ENCODE results near the gene CCDC134.

CCDC134 gene

GRCh38 chr22:41822317-41823057 is 22.0 kb downstream of the CCDC134 start:
- ChIA-PET POLR2A (no interaction called here), CTCF (interaction anchor here (1.1 to 2.5 kb wide), 7 partner anchors 17 to 125 kb away, joined by 3 to 11 read pairs (median 3); no protein-coding TSS in a partner anchor)
- H3K4me1 ChIP-seq (ENCODE audit: control extremely low read depth in 1 of 4, control insufficient read depth in 4 of 4, insufficient read depth in 4 of 4, low read length in 3 of 4), result peaks cover 0 to 3% (median 0%) of the 10 kb centered on the region in 4 experiments
- peak; percentile 75 to 86 (median 85) for DNase-seq
- WGBS (ENCODE audit: insufficient coverage), result 97% methylated on average over 3 of the region's 3 CpGs
- H3K4me3 ChIP-seq (ENCODE audit: control insufficient read depth in 1 of 7, extremely low read depth in 1 of 7, insufficient read depth in 4 of 7, low read depth in 2 of 7, low read length in 6 of 7), result no peak overlapping the region
- H3K27ac ChIP-seq (ENCODE audit: insufficient read depth in 1 of 2, low read depth in 1 of 2, low read length in 2 of 2, poor library complexity in 1 of 2, severe bottlenecking in 2 of 2), result no peak overlapping the region
- H3K27me3 ChIP-seq (replicated peaks in 2 of 5; ENCODE audit: control insufficient read depth in 4 of 5, insufficient read depth in 5 of 5, low read length in 4 of 5), result no peaks in the 10 kb centered on the region
- H3K36me3 ChIP-seq (ENCODE audit: control insufficient read depth in 4 of 4, insufficient read depth in 4 of 4, low read length in 3 of 4), result peaks cover 6 to 56% (median 38%) of the 10 kb centered on the region in 4 experiments
- no peaks in the 10 kb centered on the region for H3K9me3 ChIP-seq (ENCODE audit: control extremely low read depth in 1 of 5, control insufficient read depth in 4 of 5, insufficient read depth in 2 of 5, low read depth in 1 of 5, low read length in 4 of 5)

- Histone ChIP-seq H3K36me3 (ENCODE audit: control insufficient read depth in 4 of 4, insufficient read depth in 4 of 4, low read length in 3 of 4) (peaks cover 6 to 45% (median 32%) of the 10 kb centered on the region in 4 experiments), H3K4me1 (ENCODE audit: control extremely low read depth in 1 of 4, control insufficient read depth in 4 of 4, insufficient read depth in 4 of 4, low read length in 3 of 4) (peaks cover 0 to 3% (median 0%) of the 10 kb centered on the region in 4 experiments), H3K4me3 (ENCODE audit: control insufficient read depth in 1 of 7, extremely low read depth in 1 of 7, insufficient read depth in 4 of 7, low read depth in 2 of 7, low read length in 6 of 7) (no peak overlapping the region), H3K27ac (ENCODE audit: insufficient read depth in 1 of 2, low read depth in 1 of 2, low read length in 2 of 2, poor library complexity in 1 of 2, severe bottlenecking in 2 of 2) (no peak overlapping the region), H3K9me3 (ENCODE audit: control extremely low read depth in 1 of 5, control insufficient read depth in 4 of 5, insufficient read depth in 2 of 5, low read depth in 1 of 5, low read length in 4 of 5) (no peaks in the 10 kb centered on the region), H3K27me3 (replicated peaks in 2 of 5; ENCODE audit: control insufficient read depth in 4 of 5, insufficient read depth in 5 of 5, low read length in 4 of 5) (no peaks in the 10 kb centered on the region)
- POLR2A ChIA-PET, result interaction anchor here (0.6 kb wide), 1 partner anchor 213 kb away, joined by 4 read pairs; no protein-coding TSS in a partner anchor
- DNase-seq, result no peak
- CTCF ChIA-PET, result interaction anchor here (1.0 kb wide), 1 partner anchor 39 kb away, joined by 4 read pairs; no protein-coding TSS in a partner anchor
- WGBS (ENCODE audit: insufficient coverage), result 97% methylated on average over 5 of the region's 6 CpGs
These were observed 23.3 kb downstream of the CCDC134 start for GRCh38 chr22:41823797-41824196.

- no peak overlapping the region for H3K27ac ChIP-seq (ENCODE audit: insufficient read depth in 1 of 2, low read depth in 1 of 2, low read length in 2 of 2, poor library complexity in 1 of 2, severe bottlenecking in 2 of 2)
- no peak for DNase-seq
- CTCF ChIA-PET, result interaction anchor here (1.0 to 2.0 kb wide), 5 partner anchors 17 to 121 kb away, joined by 3 to 5 read pairs (median 4); partner anchors contain the start of gene CENPM
- no peaks in the 10 kb centered on the region for H3K27me3 ChIP-seq (replicated peaks in 2 of 5; ENCODE audit: control insufficient read depth in 4 of 5, insufficient read depth in 5 of 5, low read length in 4 of 5)
- peaks cover 6 to 35% (median 23%) of the 10 kb centered on the region in 4 experiments for H3K36me3 ChIP-seq (ENCODE audit: control insufficient read depth in 4 of 4, insufficient read depth in 4 of 4, low read length in 3 of 4)
- peaks cover 0 to 13% (median 1%) of the 10 kb centered on the region in 4 experiments for H3K4me1 ChIP-seq (ENCODE audit: control extremely low read depth in 1 of 4, control insufficient read depth in 4 of 4, insufficient read depth in 4 of 4, low read length in 3 of 4)
- 77% methylated on average over 7 of the region's 7 CpGs for WGBS (ENCODE audit: insufficient coverage)
- H3K9me3 ChIP-seq (ENCODE audit: control extremely low read depth in 1 of 5, control insufficient read depth in 4 of 5, insufficient read depth in 2 of 5, low read depth in 1 of 5, low read length in 4 of 5), result no peaks in the 10 kb centered on the region
- POLR2A ChIA-PET, result no interaction called here
- no peak overlapping the region for H3K4me3 ChIP-seq (ENCODE audit: control insufficient read depth in 1 of 7, extremely low read depth in 1 of 7, insufficient read depth in 4 of 7, low read depth in 2 of 7, low read length in 6 of 7)
These were observed 24.9 kb downstream of the CCDC134 start for GRCh38 chr22:41825376-41825775.

GRCh38 chr22:41826021-41826420 is 25.5 kb downstream of the CCDC134 start:
- Histone ChIP-seq H3K4me1 (ENCODE audit: control extremely low read depth in 1 of 4, control insufficient read depth in 4 of 4, insufficient read depth in 4 of 4, low read length in 3 of 4) (peaks cover 0 to 14% (median 1%) of the 10 kb centered on the region in 4 experiments), H3K27ac (ENCODE audit: insufficient read depth in 1 of 2, low read depth in 1 of 2, low read length in 2 of 2, poor library complexity in 1 of 2, severe bottlenecking in 2 of 2) (no peak overlapping the region), H3K27me3 (replicated peaks in 2 of 5; ENCODE audit: control insufficient read depth in 4 of 5, insufficient read depth in 5 of 5, low read length in 4 of 5) (no peaks in the 10 kb centered on the region), H3K36me3 (ENCODE audit: control insufficient read depth in 4 of 4, insufficient read depth in 4 of 4, low read length in 3 of 4) (peaks cover 6 to 35% (median 22%) of the 10 kb centered on the region in 4 experiments), H3K4me3 (ENCODE audit: control insufficient read depth in 1 of 7, extremely low read depth in 1 of 7, insufficient read depth in 4 of 7, low read depth in 2 of 7, low read length in 6 of 7) (no peak overlapping the region), H3K9me3 (ENCODE audit: control extremely low read depth in 1 of 5, control insufficient read depth in 4 of 5, insufficient read depth in 2 of 5, low read depth in 1 of 5, low read length in 4 of 5) (no peaks in the 10 kb centered on the region)
- WGBS (ENCODE audit: insufficient coverage), result 97% methylated on average over 3 of the region's 3 CpGs
- CTCF ChIA-PET, result interaction anchor here (0.8 to 3.8 kb wide), 9 partner anchors 10 to 120 kb away, joined by 3 to 19 read pairs (median 4); partner anchors contain the start of genes CCDC134 and CENPM
- DNase-seq, result no peak
- POLR2A ChIA-PET, result interaction anchor here (1.0 kb wide), 1 partner anchor 26 kb away, joined by 3 read pairs; no protein-coding TSS in a partner anchor

GRCh38 chr22:41826430-41827383 is 26.2 kb downstream of the CCDC134 start:
- peaks cover 0 to 21% (median 7%) of the 10 kb centered on the region in 4 experiments for H3K4me1 ChIP-seq (ENCODE audit: control extremely low read depth in 1 of 4, control insufficient read depth in 4 of 4, insufficient read depth in 4 of 4, low read length in 3 of 4)
- WGBS (ENCODE audit: insufficient coverage), result 98% methylated on average over 10 of the region's 11 CpGs
- CTCF ChIA-PET, result interaction anchor here (0.8 to 3.8 kb wide), 10 partner anchors 9 to 120 kb away, joined by 3 to 19 read pairs (median 4); partner anchors contain the start of genes CCDC134 and CENPM
- no peak overlapping the region for H3K4me3 ChIP-seq (ENCODE audit: control insufficient read depth in 1 of 7, extremely low read depth in 1 of 7, insufficient read depth in 4 of 7, low read depth in 2 of 7, low read length in 6 of 7)
- no peak for DNase-seq
- H3K9me3 ChIP-seq (ENCODE audit: control extremely low read depth in 1 of 5, control insufficient read depth in 4 of 5, insufficient read depth in 2 of 5, low read depth in 1 of 5, low read length in 4 of 5), result no peaks in the 10 kb centered on the region
- H3K27ac ChIP-seq (ENCODE audit: insufficient read depth in 1 of 2, low read depth in 1 of 2, low read length in 2 of 2, poor library complexity in 1 of 2, severe bottlenecking in 2 of 2), result no peak overlapping the region
- POLR2A ChIA-PET, result interaction anchor here (1.0 kb wide), 2 partner anchors 25 to 32 kb away, joined by 3 read pairs; no protein-coding TSS in a partner anchor
- no peaks in the 10 kb centered on the region for H3K27me3 ChIP-seq (replicated peaks in 2 of 5; ENCODE audit: control insufficient read depth in 4 of 5, insufficient read depth in 5 of 5, low read length in 4 of 5)
- peaks cover 6 to 35% (median 22%) of the 10 kb centered on the region in 4 experiments for H3K36me3 ChIP-seq (ENCODE audit: control insufficient read depth in 4 of 4, insufficient read depth in 4 of 4, low read length in 3 of 4)

GRCh38 chr22:41827671-41828070 is 27.2 kb downstream of the CCDC134 start:
- Histone ChIP-seq H3K36me3 (ENCODE audit: control insufficient read depth in 4 of 4, insufficient read depth in 4 of 4, low read length in 3 of 4) (peaks cover 5 to 32% (median 20%) of the 10 kb centered on the region in 4 experiments), H3K4me1 (ENCODE audit: control extremely low read depth in 1 of 4, control insufficient read depth in 4 of 4, insufficient read depth in 4 of 4, low read length in 3 of 4) (peaks cover 5 to 31% (median 14%) of the 10 kb centered on the region in 4 experiments), H3K4me3 (ENCODE audit: control insufficient read depth in 1 of 7, extremely low read depth in 1 of 7, insufficient read depth in 4 of 7, low read depth in 2 of 7, low read length in 6 of 7) (no peak overlapping the region), H3K27me3 (replicated peaks in 2 of 5; ENCODE audit: control insufficient read depth in 4 of 5, insufficient read depth in 5 of 5, low read length in 4 of 5) (no peaks in the 10 kb centered on the region), H3K27ac (ENCODE audit: insufficient read depth in 1 of 2, low read depth in 1 of 2, low read length in 2 of 2, poor library complexity in 1 of 2, severe bottlenecking in 2 of 2) (no peak overlapping the region), H3K9me3 (ENCODE audit: control extremely low read depth in 1 of 5, control insufficient read depth in 4 of 5, insufficient read depth in 2 of 5, low read depth in 1 of 5, low read length in 4 of 5) (no peaks in the 10 kb centered on the region)
- ChIA-PET CTCF (interaction anchor here (0.8 to 3.8 kb wide), 4 partner anchors 12 to 30 kb away, joined by 3 to 19 read pairs (median 5); no protein-coding TSS in a partner anchor), POLR2A (interaction anchor here (0.7 to 1.0 kb wide), 2 partner anchors 32 to 130 kb away, joined by 3 read pairs; no protein-coding TSS in a partner anchor)
- WGBS (ENCODE audit: insufficient coverage), result 97% methylated on average over 6 of the region's 6 CpGs
- DNase-seq, result no peak

All from common myeloid progenitor, CD34-positive (primary cell).